DMS79 treated with DMSO at 0.1 percent for 48 hours (cell line): ENCODE data around the gene WDR88.
"Not testable (repeated sequence)": the region's sequence is repeated elsewhere in the genome, so short reads cannot be mapped to it uniquely, and the experiment has no call there.

Experiments
- DNase-seq: peaks from one replicate; lab custom pipeline; 2025; lab: John Stamatoyannopoulos, UW

WDR88 gene

GRCh38 chr19:33197591-33198000, 65.7 kb downstream of the WDR88 start:
- no peak for DNase-seq

- no peak for DNase-seq
These were observed 66.3 kb downstream of the WDR88 start for GRCh38 chr19:33198169-33198568.

GRCh38 chr19:33199441-33200265, 67.7 kb downstream of the WDR88 start:
- no peak for DNase-seq

- DNase-seq, result no peak
These were observed 69.6 kb downstream of the WDR88 start for GRCh38 chr19:33201473-33201872.

- DNase-seq, result no peak
These were observed 70.1 kb downstream of the WDR88 start for GRCh38 chr19:33201886-33202545.

GRCh38 chr19:33202546-33203507, 70.9 kb downstream of the WDR88 start:
- no peak for DNase-seq

GRCh38 chr19:33203529-33203928, 71.6 kb downstream of the WDR88 start:
- DNase-seq, result no peak

GRCh38 chr19:33204136-33204973, 72.4 kb downstream of the WDR88 start:
- DNase-seq, result no peak

- no peak for DNase-seq
These were observed 73.2 kb downstream of the WDR88 start for GRCh38 chr19:33205110-33205509.

GRCh38 chr19:33205531-33206260, 73.8 kb downstream of the WDR88 start:
- DNase-seq, result no peak

GRCh38 chr19:33206261-33207039, 74.5 kb downstream of the WDR88 start:
- no peak for DNase-seq

- DNase-seq, result no peak
These were observed 75.2 kb downstream of the WDR88 start for GRCh38 chr19:33207040-33207620.

GRCh38 chr19:33207903-33208302, 76.0 kb downstream of the WDR88 start:
- no peak for DNase-seq

GRCh38 chr19:33208371-33208895, 76.5 kb downstream of the WDR88 start:
- no peak for DNase-seq

GRCh38 chr19:33208904-33209849, 77.3 kb downstream of the WDR88 start:
- DNase-seq, result no peak

- not testable (repeated sequence) for DNase-seq
These were observed 77.9 kb downstream of the WDR88 start for GRCh38 chr19:33209850-33210230.

- no peak for DNase-seq
These were observed 78.5 kb downstream of the WDR88 start for GRCh38 chr19:33210266-33210940.
